ENCODE measurements around the gene COQ5.

Gene COQ5

GRCh38 chr12:120467439-120467838 lies 61.5 kb downstream of the COQ5 start:
- TF ChIP-seq EZH2phosphoT487 (IDR thresholded peaks at IDR 0.05; ENCODE audit: low read depth) (no peak), CTCF (IDR thresholded peaks at IDR 0.05; ENCODE audit: low read depth, low read length) (no peak)
- Histone ChIP-seq H3K4me1 (ENCODE audit: low read length) (peaks cover 8% of the 10 kb centered on the region; the same call in 1 of the 2 replicates), H2AFZ (ENCODE audit: low read depth, low read length) (no peak overlapping the region), H4K20me1 (ENCODE audit: insufficient read depth, low read length) (peaks cover 43% of the 10 kb centered on the region), H3K4me3 (ENCODE audit: low read length) (no peak overlapping the region), H3K27me3 (ENCODE audit: low read depth, low read length) (no peaks in the 10 kb centered on the region), H3K79me2 (ENCODE audit: low read length) (peaks cover 74% of the 10 kb centered on the region), H3K4me2 (ENCODE audit: low read length) (peak overlapping the region; percentile 68; the same call in 1 of the 2 replicates), H3K36me3 (replicated peaks; ENCODE audit: low read depth, low read length) (peaks cover 45% of the 10 kb centered on the region), H3K9ac (ENCODE audit: low read length) (no peak overlapping the region), H3K27ac (ENCODE audit: low read length) (no peak overlapping the region), H3K9me3 (ENCODE audit: insufficient read depth, low read length) (no peaks in the 10 kb centered on the region)

GRCh38 chr12:120466560-120467315 lies 62.2 kb downstream of the COQ5 start:
- Histone ChIP-seq H3K4me3 (ENCODE audit: low read length) (no peak overlapping the region), H3K79me2 (ENCODE audit: low read length) (peaks cover 80% of the 10 kb centered on the region), H4K20me1 (ENCODE audit: insufficient read depth, low read length) (peaks cover 45% of the 10 kb centered on the region), H3K36me3 (replicated peaks; ENCODE audit: low read depth, low read length) (peaks cover 51% of the 10 kb centered on the region), H3K27ac (ENCODE audit: low read length) (no peak overlapping the region), H3K9me3 (ENCODE audit: insufficient read depth, low read length) (no peaks in the 10 kb centered on the region), H2AFZ (ENCODE audit: low read depth, low read length) (no peak overlapping the region), H3K27me3 (ENCODE audit: low read depth, low read length) (no peaks in the 10 kb centered on the region), H3K9ac (ENCODE audit: low read length) (no peak overlapping the region), H3K4me2 (ENCODE audit: low read length) (no peak overlapping the region), H3K4me1 (ENCODE audit: low read length) (peaks cover 8% of the 10 kb centered on the region; the same call in 1 of the 2 replicates)
- TF ChIP-seq CTCF (IDR thresholded peaks at IDR 0.05; ENCODE audit: low read depth, low read length), result peak; percentile 49
- no peak for TF ChIP-seq EZH2phosphoT487 (IDR thresholded peaks at IDR 0.05; ENCODE audit: low read depth)

- Histone ChIP-seq H2AFZ (ENCODE audit: low read depth, low read length) (no peak overlapping the region), H4K20me1 (ENCODE audit: insufficient read depth, low read length) (peaks cover 45% of the 10 kb centered on the region), H3K27ac (ENCODE audit: low read length) (no peak overlapping the region), H3K4me1 (ENCODE audit: low read length) (peaks cover 8% of the 10 kb centered on the region; the same call in 1 of the 2 replicates), H3K4me2 (ENCODE audit: low read length) (no peak overlapping the region), H3K4me3 (ENCODE audit: low read length) (no peak overlapping the region), H3K27me3 (ENCODE audit: low read depth, low read length) (no peaks in the 10 kb centered on the region), H3K9me3 (ENCODE audit: insufficient read depth, low read length) (no peaks in the 10 kb centered on the region), H3K36me3 (replicated peaks; ENCODE audit: low read depth, low read length) (peaks cover 57% of the 10 kb centered on the region), H3K9ac (ENCODE audit: low read length) (no peak overlapping the region), H3K79me2 (ENCODE audit: low read length) (peaks cover 83% of the 10 kb centered on the region)
- TF ChIP-seq EZH2phosphoT487 (IDR thresholded peaks at IDR 0.05; ENCODE audit: low read depth) (no peak), CTCF (IDR thresholded peaks at IDR 0.05; ENCODE audit: low read depth, low read length) (no peak)
Measured at GRCh38 chr12:120465756-120466155, 63.2 kb downstream of the COQ5 start.

- H3K79me2 ChIP-seq (ENCODE audit: low read length), result peaks cover 68% of the 10 kb centered on the region
- peaks cover 3% of the 10 kb centered on the region; the same call in 1 of the 2 replicates for H3K4me1 ChIP-seq (ENCODE audit: low read length)
- H3K9me3 ChIP-seq (ENCODE audit: insufficient read depth, low read length), result no peaks in the 10 kb centered on the region
- H3K4me3 ChIP-seq (ENCODE audit: low read length), result no peak overlapping the region
- no peak overlapping the region for H3K4me2 ChIP-seq (ENCODE audit: low read length)
- no peaks in the 10 kb centered on the region for H3K27me3 ChIP-seq (ENCODE audit: low read depth, low read length)
- H4K20me1 ChIP-seq (ENCODE audit: insufficient read depth, low read length), result peaks cover 43% of the 10 kb centered on the region
- peaks cover 69% of the 10 kb centered on the region for H3K36me3 ChIP-seq (replicated peaks; ENCODE audit: low read depth, low read length)
- H3K9ac ChIP-seq (ENCODE audit: low read length), result no peak overlapping the region
- TF ChIP-seq CTCF (IDR thresholded peaks at IDR 0.05; ENCODE audit: low read depth, low read length) (no peak), EZH2phosphoT487 (IDR thresholded peaks at IDR 0.05; ENCODE audit: low read depth) (no peak)
- H2AFZ ChIP-seq (ENCODE audit: low read depth, low read length), result no peak overlapping the region
- no peak overlapping the region for H3K27ac ChIP-seq (ENCODE audit: low read length)
Measured at GRCh38 chr12:120463712-120464111, 65.2 kb downstream of the COQ5 start.

All from OCI-LY3 (cell line).